ENCODE results near the gene ZNF648. TPM values are rescaled to one million over a fixed set of nuclear protein-coding genes. Genes with fewer than 3 reads are reported as not detected.

The ZNF648 gene
- polyA plus RNA-seq, 4 donors = 0.01 TPM; not detected in 3

DNA sequence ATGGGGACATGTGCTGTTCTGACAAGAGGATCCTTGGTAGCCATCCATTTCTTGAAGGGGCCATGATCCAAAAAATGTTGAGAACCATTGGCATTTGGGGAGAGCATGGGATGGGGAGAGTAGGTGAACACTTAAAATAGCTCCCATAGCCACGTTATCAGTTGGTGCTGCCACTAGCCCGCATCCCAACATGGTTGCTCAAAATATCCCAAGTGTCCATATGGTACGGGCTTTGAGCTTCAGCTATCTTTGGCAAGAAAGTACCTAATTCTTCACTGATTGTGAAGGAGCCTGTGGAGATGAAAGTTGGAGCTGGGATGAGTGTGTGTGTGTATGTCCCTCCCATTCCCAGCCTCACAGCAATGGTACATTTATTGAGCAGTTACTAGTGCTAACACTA is 3.1 kb upstream of the ZNF648 start:
- H3K4me1 ChIP-seq (ENCODE audit: control insufficient read depth in 3 of 3, insufficient read depth in 2 of 3, low read depth in 1 of 3, low read length in 2 of 3) = no peaks in the 10 kb centered on the region
- DNase-seq (no peak), FAIRE-seq (no peak)
- H3K4me3 ChIP-seq (ENCODE audit: low read depth in 1 of 3, low read length in 3 of 3) = no peak overlapping the region
- H3K9me3 ChIP-seq (ENCODE audit: control insufficient read depth in 2 of 2, insufficient read depth in 1 of 2, low read depth in 1 of 2, low read length in 1 of 2) = peaks cover 0 to 2% of the 10 kb centered on the region in 2 donors
- H3K36me3 ChIP-seq (ENCODE audit: control insufficient read depth in 3 of 3, insufficient read depth in 2 of 3, low read depth in 1 of 3, low read length in 3 of 3) = no peaks in the 10 kb centered on the region
- 77 to 88% (median 77%) methylated on average over 3 of the region's 3 CpGs for WGBS, 3 donors
- H3K27me3 ChIP-seq (ENCODE audit: control insufficient read depth in 3 of 3, insufficient read depth in 3 of 3, low read length in 3 of 3) = peaks cover 0 to 4% (median 0%) of the 10 kb centered on the region in 3 donors
- H3K27ac ChIP-seq (ENCODE audit: low read depth in 1 of 3, low read length in 2 of 3) = no peak overlapping the region

DNA sequence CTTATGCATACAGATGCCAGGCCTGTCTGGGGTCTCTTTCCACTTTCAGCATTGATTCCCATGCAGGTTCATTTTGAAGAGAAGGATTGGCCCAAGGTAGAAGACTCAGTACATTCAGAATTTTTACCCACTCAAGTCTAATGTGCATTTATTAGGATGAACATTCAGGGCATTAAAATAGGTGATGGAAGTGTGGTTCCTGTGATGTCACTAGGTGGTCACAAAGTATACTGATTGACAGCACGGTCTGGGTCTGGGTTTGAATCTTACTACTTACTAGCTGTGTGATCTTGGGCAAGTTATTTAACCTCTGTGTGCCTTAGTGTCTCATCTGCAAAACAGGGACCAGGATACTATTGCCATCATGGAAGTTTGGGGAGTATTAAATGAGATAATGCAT is 711 bp upstream of the ZNF648 start:
- 72 to 96% (median 90%) methylated on average over 1 of the region's 1 CpG for WGBS, 3 donors
- no peak overlapping the region for H3K4me3 ChIP-seq (ENCODE audit: low read depth in 1 of 3, low read length in 3 of 3)
- no peak overlapping the region for H3K27ac ChIP-seq (ENCODE audit: low read depth in 1 of 3, low read length in 2 of 3)
- H3K4me1 ChIP-seq (ENCODE audit: control insufficient read depth in 3 of 3, insufficient read depth in 2 of 3, low read depth in 1 of 3, low read length in 2 of 3) = no peaks in the 10 kb centered on the region
- no peaks in the 10 kb centered on the region for H3K36me3 ChIP-seq (ENCODE audit: control insufficient read depth in 3 of 3, insufficient read depth in 2 of 3, low read depth in 1 of 3, low read length in 3 of 3)
- H3K27me3 ChIP-seq (ENCODE audit: control insufficient read depth in 3 of 3, insufficient read depth in 3 of 3, low read length in 3 of 3) = peaks cover 0 to 10% (median 6%) of the 10 kb centered on the region in 3 donors
- FAIRE-seq (no peak), DNase-seq (no peak)
- peaks cover 0 to 2% of the 10 kb centered on the region in 2 donors for H3K9me3 ChIP-seq (ENCODE audit: control insufficient read depth in 2 of 2, insufficient read depth in 1 of 2, low read depth in 1 of 2, low read length in 1 of 2)

DNA sequence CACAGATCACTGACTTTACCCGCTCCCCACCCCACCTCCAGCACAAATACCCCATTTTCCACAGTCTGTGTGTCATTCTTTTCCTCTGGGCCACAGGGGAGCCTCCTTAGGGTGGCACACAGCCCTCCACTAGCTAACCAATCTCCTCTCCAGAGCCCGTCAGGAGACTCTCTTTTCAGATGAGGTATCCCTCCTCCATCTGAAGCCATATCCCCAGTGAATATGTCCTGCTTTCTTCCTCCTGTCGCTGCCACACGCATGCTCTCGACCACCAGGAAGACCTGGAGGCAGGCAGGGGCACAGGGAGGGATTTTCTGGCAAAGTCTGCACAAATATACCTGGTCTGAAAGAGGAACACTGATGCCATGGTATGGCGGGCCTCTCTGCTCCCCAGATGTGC is 635 bp downstream of the ZNF648 start:
- peaks cover 0 to 2% of the 10 kb centered on the region in 2 donors for H3K9me3 ChIP-seq (ENCODE audit: control insufficient read depth in 2 of 2, insufficient read depth in 1 of 2, low read depth in 1 of 2, low read length in 1 of 2)
- no peaks in the 10 kb centered on the region for H3K36me3 ChIP-seq (ENCODE audit: control insufficient read depth in 3 of 3, insufficient read depth in 2 of 3, low read depth in 1 of 3, low read length in 3 of 3)
- FAIRE-seq = no peak
- peaks cover 0 to 16% (median 15%) of the 10 kb centered on the region in 3 donors for H3K27me3 ChIP-seq (ENCODE audit: control insufficient read depth in 3 of 3, insufficient read depth in 3 of 3, low read length in 3 of 3)
- H3K27ac ChIP-seq (ENCODE audit: low read depth in 1 of 3, low read length in 2 of 3) = no peak overlapping the region
- H3K4me1 ChIP-seq (ENCODE audit: control insufficient read depth in 3 of 3, insufficient read depth in 2 of 3, low read depth in 1 of 3, low read length in 2 of 3) = no peaks in the 10 kb centered on the region
- DNase-seq = no peak
- WGBS, 3 donors = 74 to 85% (median 80%) methylated on average over 6 of the region's 6 CpGs
- no peak overlapping the region for H3K4me3 ChIP-seq (ENCODE audit: low read depth in 1 of 3, low read length in 3 of 3)

DNA sequence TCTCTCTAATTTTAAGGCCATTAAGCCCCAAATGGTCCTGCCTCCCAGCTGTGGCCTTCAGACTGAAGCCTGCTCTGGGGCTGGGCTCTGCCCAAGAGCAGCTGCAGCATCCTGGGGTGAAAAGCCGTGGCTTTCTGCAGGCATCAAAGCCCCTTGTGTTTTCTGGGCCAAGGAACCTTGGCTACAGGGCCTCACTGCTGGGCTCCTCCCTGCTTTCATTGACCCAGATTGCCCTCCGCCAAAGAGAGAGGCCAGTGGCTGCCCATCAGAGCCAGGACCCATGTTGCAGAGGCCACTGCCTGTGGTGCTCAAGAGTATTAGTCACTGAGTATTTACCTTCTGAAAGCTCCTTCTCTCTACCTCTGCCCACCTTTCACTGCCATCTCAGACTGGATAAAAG is 1.6 kb downstream of the ZNF648 start:
- DNase-seq (no peak), FAIRE-seq (no peak)
- Histone ChIP-seq H3K36me3 (ENCODE audit: control insufficient read depth in 3 of 3, insufficient read depth in 2 of 3, low read depth in 1 of 3, low read length in 3 of 3) (no peaks in the 10 kb centered on the region), H3K9me3 (ENCODE audit: control insufficient read depth in 2 of 2, insufficient read depth in 1 of 2, low read depth in 1 of 2, low read length in 1 of 2) (peaks cover 0 to 2% of the 10 kb centered on the region in 2 donors), H3K4me3 (ENCODE audit: low read depth in 1 of 3, low read length in 3 of 3) (no peak overlapping the region), H3K27me3 (ENCODE audit: control insufficient read depth in 3 of 3, insufficient read depth in 3 of 3, low read length in 3 of 3) (peaks cover 0 to 16% (median 15%) of the 10 kb centered on the region in 3 donors), H3K27ac (ENCODE audit: low read depth in 1 of 3, low read length in 2 of 3) (no peak overlapping the region), H3K4me1 (ENCODE audit: control insufficient read depth in 3 of 3, insufficient read depth in 2 of 3, low read depth in 1 of 3, low read length in 2 of 3) (no peaks in the 10 kb centered on the region)
- WGBS, 3 donors = 76 to 80% (median 78%) methylated on average over 2 of the region's 2 CpGs

DNA sequence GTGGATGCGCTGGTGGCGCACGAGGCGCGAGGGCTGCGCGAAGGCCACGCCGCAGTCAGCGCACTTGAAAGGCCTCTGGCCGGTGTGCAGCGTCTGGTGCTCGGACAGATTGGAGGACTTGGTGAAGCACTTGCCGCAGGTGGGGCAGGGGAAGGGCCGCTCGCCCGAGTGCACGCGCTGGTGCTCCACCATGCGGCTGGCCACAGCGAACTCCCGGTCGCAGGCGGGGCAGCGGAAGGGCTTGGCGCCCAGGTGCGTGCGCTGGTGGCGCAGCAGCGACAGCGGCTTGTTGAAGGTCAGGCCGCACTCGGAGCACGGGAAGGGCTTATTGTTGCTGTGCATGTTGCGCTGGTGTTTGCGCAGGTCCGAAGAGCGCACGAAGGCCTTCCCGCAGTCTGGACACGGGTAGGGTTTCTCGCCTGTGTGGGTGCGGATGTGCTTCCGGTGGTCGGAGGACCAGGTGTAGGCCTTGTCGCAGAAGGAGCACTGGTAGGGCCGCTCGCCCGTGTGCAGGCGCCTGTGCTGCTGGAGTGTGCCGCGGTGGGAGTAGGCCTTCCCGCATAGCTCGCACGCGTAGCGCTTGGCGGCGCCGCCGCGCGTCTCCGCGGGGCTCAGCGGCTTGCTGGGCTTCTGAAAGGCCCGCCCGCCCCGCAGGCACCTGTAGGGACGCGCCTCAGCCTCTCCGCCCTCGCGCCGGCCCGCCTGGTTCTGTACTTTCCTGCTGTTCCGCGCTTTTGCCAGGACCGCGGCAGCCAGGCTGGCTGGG is 4.7 kb downstream of the ZNF648 start:
- H3K9me3 ChIP-seq (ENCODE audit: control insufficient read depth in 2 of 2, insufficient read depth in 1 of 2, low read depth in 1 of 2, low read length in 1 of 2) = no peaks in the 10 kb centered on the region
- no peak for FAIRE-seq
- no peak overlapping the region for H3K4me3 ChIP-seq (ENCODE audit: low read depth in 1 of 3, low read length in 3 of 3)
- H3K36me3 ChIP-seq (ENCODE audit: control insufficient read depth in 3 of 3, insufficient read depth in 2 of 3, low read depth in 1 of 3, low read length in 3 of 3) = no peaks in the 10 kb centered on the region
- WGBS, 3 donors = 18 to 46% (median 41%) methylated on average over 68 to 80 of the region's 80 CpGs
- peak in 1 of 2 donors; percentile 14 for DNase-seq
- no peaks in the 10 kb centered on the region for H3K4me1 ChIP-seq (ENCODE audit: control insufficient read depth in 3 of 3, insufficient read depth in 2 of 3, low read depth in 1 of 3, low read length in 2 of 3)
- no peak overlapping the region for H3K27ac ChIP-seq (ENCODE audit: low read depth in 1 of 3, low read length in 2 of 3)
- peaks cover 0 to 16% (median 15%) of the 10 kb centered on the region in 3 donors for H3K27me3 ChIP-seq (ENCODE audit: control insufficient read depth in 3 of 3, insufficient read depth in 3 of 3, low read length in 3 of 3)

DNA sequence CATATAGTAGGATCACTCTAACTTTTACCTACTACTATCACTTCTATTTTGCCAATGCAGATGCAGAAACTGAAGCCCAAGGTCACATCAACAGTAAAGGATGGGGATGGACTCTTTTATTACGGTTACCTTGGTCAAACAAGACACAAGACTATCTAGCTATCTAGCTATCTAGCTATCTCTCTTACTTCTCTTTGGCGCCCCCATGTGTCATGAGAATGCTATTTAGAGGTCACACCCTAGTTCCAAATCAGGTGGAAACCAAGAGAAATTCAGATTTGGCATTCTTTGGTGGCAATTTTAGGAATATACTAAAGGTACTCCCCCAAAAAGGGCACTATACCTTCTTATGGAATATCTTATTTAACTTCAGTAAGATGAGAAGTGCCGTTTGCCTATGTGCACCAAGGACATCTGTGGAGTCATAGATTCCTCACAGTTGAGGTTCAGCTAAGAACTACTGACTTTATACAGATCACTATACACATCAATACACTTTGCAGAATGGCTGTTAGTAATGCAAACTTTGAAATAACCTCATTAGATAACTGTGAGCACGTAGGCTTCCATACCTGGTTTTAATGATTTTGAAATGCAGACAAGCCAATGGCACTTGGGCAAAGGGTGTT is 6.7 kb downstream of the ZNF648 start:
- H3K4me3 ChIP-seq (ENCODE audit: low read depth in 1 of 3, low read length in 3 of 3) = no peak overlapping the region
- DNase-seq = peak; percentile 28 to 44
- no peak overlapping the region for H3K27ac ChIP-seq (ENCODE audit: low read depth in 1 of 3, low read length in 2 of 3)
- H3K27me3 ChIP-seq (ENCODE audit: control insufficient read depth in 3 of 3, insufficient read depth in 3 of 3, low read length in 3 of 3) = peaks cover 0 to 16% (median 15%) of the 10 kb centered on the region in 3 donors
- no peaks in the 10 kb centered on the region for H3K9me3 ChIP-seq (ENCODE audit: control insufficient read depth in 2 of 2, insufficient read depth in 1 of 2, low read depth in 1 of 2, low read length in 1 of 2)
- no peaks in the 10 kb centered on the region for H3K4me1 ChIP-seq (ENCODE audit: control insufficient read depth in 3 of 3, insufficient read depth in 2 of 3, low read depth in 1 of 3, low read length in 2 of 3)
- 19 to 33% (median 22%) methylated on average over 4 of the region's 4 CpGs for WGBS, 3 donors
- H3K36me3 ChIP-seq (ENCODE audit: control insufficient read depth in 3 of 3, insufficient read depth in 2 of 3, low read depth in 1 of 3, low read length in 3 of 3) = no peaks in the 10 kb centered on the region
- no peak for FAIRE-seq

DNA sequence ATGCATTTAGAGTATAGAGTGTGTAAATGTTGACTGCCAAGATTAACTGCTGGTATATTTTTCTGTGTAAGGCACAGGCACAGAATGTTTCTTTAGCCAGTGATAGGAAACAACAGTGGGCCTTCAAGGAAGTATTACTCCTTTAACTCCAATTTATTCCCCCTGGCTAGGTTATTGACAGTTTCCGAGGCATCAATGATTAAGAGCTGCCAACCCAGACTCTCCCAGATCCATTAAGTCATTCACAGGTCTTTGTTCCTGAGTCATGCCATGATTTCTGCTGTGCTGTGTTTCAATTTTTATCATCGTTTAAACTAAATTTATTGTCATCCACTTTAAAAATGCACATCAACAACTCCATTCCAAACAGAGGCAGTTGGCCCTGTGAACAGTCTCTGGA is 9.2 kb downstream of the ZNF648 start:
- 78 to 90% (median 81%) methylated on average over 2 of the region's 2 CpGs for WGBS, 3 donors
- no peak for DNase-seq
- Histone ChIP-seq H3K4me1 (ENCODE audit: control insufficient read depth in 3 of 3, insufficient read depth in 2 of 3, low read depth in 1 of 3, low read length in 2 of 3) (no peaks in the 10 kb centered on the region), H3K27ac (ENCODE audit: low read depth in 1 of 3, low read length in 2 of 3) (no peak overlapping the region), H3K4me3 (ENCODE audit: low read depth in 1 of 3, low read length in 3 of 3) (no peak overlapping the region), H3K36me3 (ENCODE audit: control insufficient read depth in 3 of 3, insufficient read depth in 2 of 3, low read depth in 1 of 3, low read length in 3 of 3) (no peaks in the 10 kb centered on the region), H3K27me3 (ENCODE audit: control insufficient read depth in 3 of 3, insufficient read depth in 3 of 3, low read length in 3 of 3) (peaks cover 0 to 10% (median 7%) of the 10 kb centered on the region in 3 donors), H3K9me3 (ENCODE audit: control insufficient read depth in 2 of 2, insufficient read depth in 1 of 2, low read depth in 1 of 2, low read length in 1 of 2) (no peaks in the 10 kb centered on the region)
- no peak for FAIRE-seq

DNA sequence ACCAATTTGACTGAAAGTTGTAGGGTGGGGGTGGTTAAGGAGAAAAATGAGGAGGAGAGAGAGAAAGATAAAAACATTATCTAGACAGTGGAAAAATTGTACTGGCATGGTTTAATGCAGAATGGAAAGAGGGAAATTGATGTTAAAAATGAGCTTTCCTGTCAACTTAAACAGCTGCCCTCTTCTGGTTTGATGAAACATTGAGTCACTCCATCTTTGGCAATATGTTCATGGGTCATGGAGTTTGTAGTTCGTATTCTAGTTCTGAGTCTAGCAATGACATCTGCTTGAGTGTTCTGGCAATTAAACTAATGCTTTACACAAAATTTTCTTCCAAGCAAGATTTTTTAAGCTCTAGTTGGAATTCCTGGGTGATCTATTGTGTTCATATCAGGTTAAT is 9.6 kb downstream of the ZNF648 start:
- peaks cover 0 to 6% (median 4%) of the 10 kb centered on the region in 3 donors for H3K27me3 ChIP-seq (ENCODE audit: control insufficient read depth in 3 of 3, insufficient read depth in 3 of 3, low read length in 3 of 3)

More for the DNA sequence above, 9.6 kb downstream of the ZNF648 start:
- H3K4me3 ChIP-seq (ENCODE audit: low read depth in 1 of 3, low read length in 3 of 3) = no peak overlapping the region
- no peaks in the 10 kb centered on the region for H3K9me3 ChIP-seq (ENCODE audit: control insufficient read depth in 2 of 2, insufficient read depth in 1 of 2, low read depth in 1 of 2, low read length in 1 of 2)
- no peak for DNase-seq
- no peaks in the 10 kb centered on the region for H3K36me3 ChIP-seq (ENCODE audit: control insufficient read depth in 3 of 3, insufficient read depth in 2 of 3, low read depth in 1 of 3, low read length in 3 of 3)
- no peak for FAIRE-seq
- no peaks in the 10 kb centered on the region for H3K4me1 ChIP-seq (ENCODE audit: control insufficient read depth in 3 of 3, insufficient read depth in 2 of 3, low read depth in 1 of 3, low read length in 2 of 3)
- WGBS, 3 donors = 48 to 56% (median 50%) methylated on average over 1 of the region's 1 CpG
- no peak overlapping the region for H3K27ac ChIP-seq (ENCODE audit: low read depth in 1 of 3, low read length in 2 of 3)

Measured in small intestine (tissue), 7 donors.